HG02973 (cell line): Measurements from ENCODE around the gene POTED.
"Not testable (repeated sequence)": the region's sequence is repeated elsewhere in the genome, so short reads cannot be mapped to it uniquely, and the experiment has no call there.

Experiments
- ATAC-seq: cut with Tn5 transposase; IDR thresholded peaks from one replicate; pipeline ENCODE4 v1.9.1; 2021; ENCODE audit warnings: moderate library complexity; ENCODE audit not compliant: unreplicated experiment

The POTED gene

DNA sequence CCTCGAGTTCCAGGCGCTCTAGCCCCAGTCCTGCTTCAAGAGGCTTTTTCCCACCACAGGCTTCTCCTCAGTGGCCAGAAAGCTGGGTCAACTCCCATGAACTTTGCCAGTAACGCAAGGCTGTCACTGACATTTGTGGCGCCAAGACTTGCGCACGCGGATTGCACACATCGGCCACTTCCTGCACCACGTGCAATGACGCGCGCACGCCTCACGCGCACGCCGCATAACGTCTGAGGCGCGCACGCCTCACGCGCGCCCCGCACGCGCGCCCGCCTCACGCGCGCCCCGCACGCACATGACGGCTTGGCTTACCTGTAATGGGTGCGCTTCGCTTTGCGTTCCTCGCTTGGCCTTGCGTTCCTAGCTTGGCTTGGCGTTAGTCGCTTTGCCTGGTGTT is at the start of gene POTED:
POTED (plus strand) TSS at position 301 of the 400 bp plus-strand sequence. CDS start 452 bp downstream, outside the sequence.
- not testable (repeated sequence) for ATAC-seq

DNA sequence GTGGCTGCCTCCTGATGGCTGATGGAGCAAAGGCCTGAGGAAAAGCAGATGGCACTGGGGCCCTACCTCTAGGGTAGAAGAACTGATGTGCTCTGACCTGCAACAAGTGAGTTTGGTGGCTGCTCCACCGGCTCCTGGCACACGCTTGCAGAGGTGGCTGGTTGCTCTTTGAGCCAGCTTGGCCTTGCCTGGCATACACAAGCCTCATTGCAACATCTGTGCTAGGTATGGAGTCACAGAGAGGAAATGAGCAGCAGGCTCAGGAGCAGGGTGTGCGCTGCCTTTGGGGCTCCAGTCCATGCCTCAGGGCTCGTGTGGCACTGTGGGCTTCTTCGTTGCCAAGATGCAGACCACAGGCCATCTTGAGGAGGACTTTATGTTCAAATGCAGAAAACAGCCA is 40.5 kb downstream of the POTED start:
- ATAC-seq: not testable (repeated sequence)

DNA sequence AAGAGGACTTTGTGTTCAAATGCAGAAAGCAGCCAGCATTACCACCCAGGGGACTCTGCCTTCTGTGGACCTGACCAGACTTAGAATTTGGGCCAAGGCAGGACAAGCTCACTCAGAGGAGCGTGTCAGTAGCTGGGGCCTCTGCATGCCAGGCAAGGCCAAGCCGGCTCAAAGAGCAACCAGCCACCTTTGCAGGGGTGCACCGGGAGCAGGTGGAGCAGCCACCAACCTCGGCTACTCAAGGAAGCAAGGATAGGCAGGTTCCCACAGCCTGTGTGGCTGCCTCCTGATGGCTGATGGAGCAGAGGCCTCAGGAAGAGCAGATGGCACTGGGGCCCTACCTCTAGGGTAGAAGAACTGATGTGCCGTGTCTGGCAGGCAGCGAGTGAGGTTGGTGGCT is 42.2 kb downstream of the POTED start:
- not testable (repeated sequence) for ATAC-seq
